OCI-LY1 (cell line): ENCODE data around the gene MIOX.

Source experiments
- H2AFZ ChIP-seq: fragments of 200-600 bp; sonication (generic), shearing (Covaris generic); 2 replicates; pipeline ENCODE4 v1.6.0; 2014; ENCODE audit warnings: antibody characterized with exemption, mild to moderate bottlenecking, low read length
- H3F3A ChIP-seq: fragments of 200-600 bp; sonication (generic), shearing (Covaris generic); 2 replicates; pipeline ENCODE4 v1.6.0; 2014; ENCODE audit warnings: mild to moderate bottlenecking, antibody characterized with exemption, low read length, moderate library complexity; ENCODE audit not compliant: insufficient read depth
- H3K27ac ChIP-seq: fragments of 200-600 bp; sonication (generic); 2 replicates; pipeline ENCODE4 v1.5.1; 2014; ENCODE audit warnings: low read length, mixed run types, mild to moderate bottlenecking, low read depth; ENCODE audit not compliant: poor library complexity, severe bottlenecking
- H3K27me3 ChIP-seq: fragments of 200-600 bp; sonication (generic); 2 replicates; pipeline ENCODE4 v1.6.0; 2014; ENCODE audit warnings: antibody characterized with exemption, mild to moderate bottlenecking, low read length, moderate library complexity; ENCODE audit not compliant: insufficient read depth
- H3K36me3 ChIP-seq: fragments of 200-600 bp; sonication (generic); 2 replicates; pipeline ENCODE4 v1.6.1; 2014; ENCODE audit warnings: mild to moderate bottlenecking, antibody characterized with exemption, low read length, moderate library complexity, mixed read lengths; ENCODE audit not compliant: insufficient read depth
- H3K4me1 ChIP-seq: fragments of 200-600 bp; sonication (generic); 2 replicates; pipeline ENCODE4 v1.5.1; 2014; ENCODE audit warnings: mild to moderate bottlenecking, low read length, moderate library complexity; ENCODE audit not compliant: insufficient read depth, severe bottlenecking
- H3K4me2 ChIP-seq: fragments of 200-600 bp; sonication (generic), shearing (Covaris generic); 2 replicates; pipeline ENCODE4 v1.6.1; 2014; ENCODE audit warnings: low read length
- H3K4me3 ChIP-seq: fragments of 200-600 bp; sonication (generic); 2 replicates; pipeline ENCODE4 v1.5.1; 2014; ENCODE audit warnings: low read length, low read depth, mild to moderate bottlenecking, mixed read lengths; ENCODE audit not compliant: poor library complexity, severe bottlenecking
- H3K79me2 ChIP-seq: fragments of 200-600 bp; shearing (Covaris generic); 2 replicates; pipeline ENCODE4 v1.6.1; 2016; ENCODE audit warnings: mixed run types, low read length, mixed read lengths; ENCODE audit not compliant: insufficient read depth
- H3K9ac ChIP-seq: fragments of 200-600 bp; sonication (generic), shearing (Covaris generic); 2 replicates; pipeline ENCODE4 v1.6.1; 2014; ENCODE audit warnings: mild to moderate bottlenecking, low read length, mixed read lengths
- H3K9me2 ChIP-seq: fragments of 200-600 bp; sonication (generic), shearing (Covaris generic); 2 replicates; pipeline ENCODE4 v1.6.1; 2014; ENCODE audit warnings: low read depth, mild to moderate bottlenecking, low read length, mixed read lengths
- H3K9me3 ChIP-seq: fragments of 200-600 bp; shearing (Covaris generic); 2 replicates; pipeline ENCODE4 v1.6.1; 2014; ENCODE audit warnings: low read length, mixed read lengths
- H4K20me1 ChIP-seq: fragments of 200-600 bp; sonication (generic), shearing (Covaris generic); 2 replicates; pipeline ENCODE4 v1.6.0; 2016; ENCODE audit warnings: mild to moderate bottlenecking, low read length; ENCODE audit not compliant: insufficient read depth
- CTCF ChIP-seq: fragments of 200-600 bp; sonication (generic), shearing (Covaris generic); IDR thresholded peaks from 2 replicates; pipeline ENCODE4 v1.5.1; 2017; ENCODE audit warnings: mild to moderate bottlenecking, antibody characterized with exemption, low read length, moderate library complexity, mixed read lengths
- EZH2 ChIP-seq: fragments of 200-600 bp; sonication (generic), shearing (Covaris generic); IDR thresholded peaks from 2 replicates; pipeline ENCODE4 v1.8.0; 2017; ENCODE audit warnings: borderline replicate concordance, mixed run types, mild to moderate bottlenecking, antibody characterized with exemption, low read length, moderate library complexity, mixed read lengths

MIOX gene

GRCh38 chr22:50529416-50529896 lies 42.8 kb downstream of the MIOX start:
- H4K20me1 ChIP-seq, result no peaks in the 10 kb centered on the region
- peak overlapping the region; percentile 85 for H3K4me2 ChIP-seq
- TF ChIP-seq EZH2 (no peak), CTCF (no peak)
- H3K9me2 ChIP-seq, result no peaks in the 10 kb centered on the region
- H3K27me3 ChIP-seq, result no peaks in the 10 kb centered on the region
- H3K36me3 ChIP-seq, result peaks cover 6% of the 10 kb centered on the region; the same call in 1 of the 2 replicates
- no peaks in the 10 kb centered on the region for H3K9me3 ChIP-seq
- no peak overlapping the region for H3K27ac ChIP-seq
- peak overlapping the region; percentile 83 for H3K9ac ChIP-seq
- H3K4me3 ChIP-seq, result peak overlapping the region; percentile 80
- peaks cover 60% of the 10 kb centered on the region for H3K4me1 ChIP-seq
- peaks cover 4% of the 10 kb centered on the region; the same call in 1 of the 2 replicates for H3F3A ChIP-seq
- no peaks in the 10 kb centered on the region for H3K79me2 ChIP-seq
- H2AFZ ChIP-seq, result no peak overlapping the region

- H2AFZ ChIP-seq, result no peak within 1 kb of the TSS
- no peaks in the 10 kb centered on the region for H3K9me2 ChIP-seq
- peaks cover 4% of the 10 kb centered on the region; the same call in 1 of the 2 replicates for H3F3A ChIP-seq
- H3K79me2 ChIP-seq, result no peaks in the 10 kb centered on the region
- H3K27ac ChIP-seq, result peak within 1 kb of the TSS; percentile 60
- TF ChIP-seq EZH2 (no peak), CTCF (no peak)
- no peaks in the 10 kb centered on the region for H4K20me1 ChIP-seq
- H3K9ac ChIP-seq, result peak within 1 kb of the TSS; percentile 83
- H3K4me3 ChIP-seq, result peak within 1 kb of the TSS; percentile 80
- H3K4me2 ChIP-seq, result peak within 1 kb of the TSS; percentile 85
- H3K27me3 ChIP-seq, result no peaks in the 10 kb centered on the region
- H3K4me1 ChIP-seq, result peaks cover 60% of the 10 kb centered on the region
- H3K36me3 ChIP-seq, result no peaks in the 10 kb centered on the region
- no peaks in the 10 kb centered on the region for H3K9me3 ChIP-seq
Observed at GRCh38 chr22:50529897-50530579, 43.4 kb downstream of the MIOX start, which contains the start of gene TYMP. Gene TYMP, minus strand, starts transcription at chr22:50530012. Its CDS starts 303 bp downstream, at chr22:50529709.

- Histone ChIP-seq H3K9me2 (no peaks in the 10 kb centered on the region), H3K4me3 (peak overlapping the region; percentile 80), H3K27me3 (no peaks in the 10 kb centered on the region), H3F3A (peaks cover 4% of the 10 kb centered on the region; the same call in 1 of the 2 replicates), H4K20me1 (no peaks in the 10 kb centered on the region), H3K4me1 (peaks cover 63% of the 10 kb centered on the region), H3K36me3 (no peaks in the 10 kb centered on the region), H3K79me2 (no peaks in the 10 kb centered on the region), H3K9me3 (no peaks in the 10 kb centered on the region), H2AFZ (no peak overlapping the region), H3K4me2 (peak overlapping the region; percentile 85), H3K27ac (peak overlapping the region; percentile 59), H3K9ac (peak overlapping the region; percentile 83)
- TF ChIP-seq CTCF (no peak), EZH2 (no peak)
Observed at GRCh38 chr22:50530580-50530876, 43.9 kb downstream of the MIOX start.
